Neuron (in vitro differentiated cells): ENCODE measurements around the gene FYB2.

ENCODE experiments used
- H2AFZ ChIP-seq: one replicate; pipeline ENCODE4 v1.6.1; 2013; ENCODE audit warnings: low read depth, mild to moderate bottlenecking, inconsistent platforms, low read length, moderate library complexity
- H3K27me3 ChIP-seq: one replicate; pipeline ENCODE4 v1.6.1; 2013; ENCODE audit warnings: low read length; ENCODE audit not compliant: insufficient read depth
- H3K36me3 ChIP-seq: one replicate; pipeline ENCODE4 v1.6.1; 2013; ENCODE audit warnings: low read length; ENCODE audit not compliant: insufficient read depth
- H3K4me1 ChIP-seq: one replicate; pipeline ENCODE4 v1.6.1; 2013; ENCODE audit warnings: low read length; ENCODE audit not compliant: insufficient read depth
- H3K4me3 ChIP-seq: 2 replicates; pipeline ENCODE4 v1.5.1; 2013; ENCODE audit warnings: mild to moderate bottlenecking, low read length, moderate library complexity
- H3K9me3 ChIP-seq: one replicate; pipeline ENCODE4 v1.6.1; 2013; ENCODE audit warnings: low read length

FYB2 gene

GRCh38 chr1:56827711-56828110 lies 8.5 kb upstream of the FYB2 start:
- peaks cover 6% of the 10 kb centered on the region for H3K4me1 ChIP-seq
- H3K4me3 ChIP-seq, result no peak overlapping the region
- no peaks in the 10 kb centered on the region for H3K27me3 ChIP-seq

GRCh38 chr1:56825436-56825835 lies 6.2 kb upstream of the FYB2 start:
- Histone ChIP-seq H3K4me3 (no peak overlapping the region), H3K27me3 (no peaks in the 10 kb centered on the region), H2AFZ (no peak overlapping the region), H3K36me3 (no peaks in the 10 kb centered on the region), H3K9me3 (no peaks in the 10 kb centered on the region), H3K4me1 (peaks cover 4% of the 10 kb centered on the region)

More at GRCh38 chr1:56827711-56828110, 8.5 kb upstream of the FYB2 start:
- Histone ChIP-seq H3K36me3 (no peaks in the 10 kb centered on the region), H2AFZ (no peak overlapping the region), H3K9me3 (no peaks in the 10 kb centered on the region)

GRCh38 chr1:56824938-56825337 lies 5.7 kb upstream of the FYB2 start:
- H3K36me3 ChIP-seq, result no peaks in the 10 kb centered on the region

GRCh38 chr1:56824271-56824670 lies 5.1 kb upstream of the FYB2 start:
- Histone ChIP-seq H3K4me1 (peaks cover 8% of the 10 kb centered on the region), H2AFZ (no peak overlapping the region), H3K36me3 (no peaks in the 10 kb centered on the region), H3K4me3 (no peak overlapping the region), H3K9me3 (no peaks in the 10 kb centered on the region), H3K27me3 (no peaks in the 10 kb centered on the region)

More at GRCh38 chr1:56824938-56825337, 5.7 kb upstream of the FYB2 start:
- no peak overlapping the region for H2AFZ ChIP-seq
- peaks cover 4% of the 10 kb centered on the region for H3K4me1 ChIP-seq
- no peaks in the 10 kb centered on the region for H3K27me3 ChIP-seq
- no peaks in the 10 kb centered on the region for H3K9me3 ChIP-seq
- no peak overlapping the region for H3K4me3 ChIP-seq

GRCh38 chr1:56821462-56821797 lies 2.2 kb upstream of the FYB2 start:
- Histone ChIP-seq H3K4me1 (peaks cover 8% of the 10 kb centered on the region), H3K36me3 (no peaks in the 10 kb centered on the region), H3K27me3 (no peaks in the 10 kb centered on the region), H3K4me3 (no peak overlapping the region), H2AFZ (no peak overlapping the region), H3K9me3 (no peaks in the 10 kb centered on the region)

GRCh38 chr1:56820755-56821461 lies 1.7 kb upstream of the FYB2 start:
- H3K4me1 ChIP-seq, result peaks cover 8% of the 10 kb centered on the region
- no peak overlapping the region for H3K4me3 ChIP-seq
- H2AFZ ChIP-seq, result no peak overlapping the region
- H3K27me3 ChIP-seq, result no peaks in the 10 kb centered on the region
- no peaks in the 10 kb centered on the region for H3K36me3 ChIP-seq
- H3K9me3 ChIP-seq, result no peaks in the 10 kb centered on the region

GRCh38 chr1:56817716-56818463 lies 1.3 kb downstream of the FYB2 start:
- peaks cover 4% of the 10 kb centered on the region for H3K4me1 ChIP-seq
- H3K4me3 ChIP-seq, result no peak overlapping the region
- no peaks in the 10 kb centered on the region for H3K36me3 ChIP-seq
- no peaks in the 10 kb centered on the region for H3K27me3 ChIP-seq
- H3K9me3 ChIP-seq, result no peaks in the 10 kb centered on the region
- H2AFZ ChIP-seq, result no peak overlapping the region

GRCh38 chr1:56816909-56817308 lies 2.3 kb downstream of the FYB2 start:
- no peak overlapping the region for H3K4me3 ChIP-seq

GRCh38 chr1:56816264-56816663 lies 2.9 kb downstream of the FYB2 start:
- peaks cover 2% of the 10 kb centered on the region for H3K27me3 ChIP-seq
- H2AFZ ChIP-seq, result no peak overlapping the region
- H3K4me3 ChIP-seq, result no peak overlapping the region
- H3K9me3 ChIP-seq, result no peaks in the 10 kb centered on the region
- H3K4me1 ChIP-seq, result peaks cover 4% of the 10 kb centered on the region
- no peaks in the 10 kb centered on the region for H3K36me3 ChIP-seq

More at GRCh38 chr1:56816909-56817308, 2.3 kb downstream of the FYB2 start:
- H3K4me1 ChIP-seq, result peaks cover 4% of the 10 kb centered on the region
- no peaks in the 10 kb centered on the region for H3K27me3 ChIP-seq
- H2AFZ ChIP-seq, result no peak overlapping the region
- H3K36me3 ChIP-seq, result no peaks in the 10 kb centered on the region
- H3K9me3 ChIP-seq, result no peaks in the 10 kb centered on the region

- Histone ChIP-seq H2AFZ (no peak overlapping the region), H3K9me3 (no peaks in the 10 kb centered on the region), H3K4me1 (no peaks in the 10 kb centered on the region), H3K36me3 (no peaks in the 10 kb centered on the region), H3K4me3 (no peak overlapping the region), H3K27me3 (peaks cover 3% of the 10 kb centered on the region)
Measured at GRCh38 chr1:56814205-56814604, 5.0 kb downstream of the FYB2 start.

- H3K27me3 ChIP-seq, result peaks cover 3% of the 10 kb centered on the region
- no peak overlapping the region for H3K4me3 ChIP-seq
- no peaks in the 10 kb centered on the region for H3K9me3 ChIP-seq
Measured at GRCh38 chr1:56811331-56811730, 7.9 kb downstream of the FYB2 start.

GRCh38 chr1:56808410-56808809 lies 10.8 kb downstream of the FYB2 start:
- Histone ChIP-seq H2AFZ (no peak overlapping the region), H3K9me3 (no peaks in the 10 kb centered on the region)

More at GRCh38 chr1:56811331-56811730, 7.9 kb downstream of the FYB2 start:
- no peaks in the 10 kb centered on the region for H3K36me3 ChIP-seq
- no peaks in the 10 kb centered on the region for H3K4me1 ChIP-seq
- no peak overlapping the region for H2AFZ ChIP-seq

GRCh38 chr1:56806804-56807203 lies 12.4 kb downstream of the FYB2 start:
- no peak overlapping the region for H2AFZ ChIP-seq
- no peaks in the 10 kb centered on the region for H3K4me1 ChIP-seq
- H3K4me3 ChIP-seq, result no peak overlapping the region
- peaks cover 3% of the 10 kb centered on the region for H3K27me3 ChIP-seq
- no peaks in the 10 kb centered on the region for H3K9me3 ChIP-seq
- no peaks in the 10 kb centered on the region for H3K36me3 ChIP-seq

More at GRCh38 chr1:56808410-56808809, 10.8 kb downstream of the FYB2 start:
- Histone ChIP-seq H3K4me3 (no peak overlapping the region), H3K36me3 (no peaks in the 10 kb centered on the region), H3K27me3 (peaks cover 3% of the 10 kb centered on the region), H3K4me1 (no peaks in the 10 kb centered on the region)
